ENCODE data around the gene GPATCH8.
A peak's percentile ranks its signal among the peaks of the same experiment; 100 is the strongest.
"Not testable (repeated sequence)": the region's sequence is repeated elsewhere in the genome, so short reads cannot be mapped to it uniquely, and the experiment has no call there.

Gene GPATCH8

DNA sequence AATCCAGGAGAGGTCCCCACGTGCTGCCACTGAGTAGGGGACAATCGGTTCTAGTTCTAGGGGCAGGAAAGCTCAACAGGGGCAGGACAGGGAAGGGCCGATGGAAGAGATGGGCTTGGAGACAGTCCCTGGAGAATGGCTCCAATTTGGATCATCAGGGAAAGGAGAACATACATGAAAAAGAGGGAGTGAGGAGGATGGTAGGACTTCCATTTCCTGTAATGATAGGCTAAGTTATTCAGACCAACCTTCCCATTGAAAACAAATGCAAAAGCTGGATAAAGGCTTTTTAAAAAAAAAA lies 20.4 kb upstream of the GPATCH8 start:
- DNase-seq, result no peak

DNA sequence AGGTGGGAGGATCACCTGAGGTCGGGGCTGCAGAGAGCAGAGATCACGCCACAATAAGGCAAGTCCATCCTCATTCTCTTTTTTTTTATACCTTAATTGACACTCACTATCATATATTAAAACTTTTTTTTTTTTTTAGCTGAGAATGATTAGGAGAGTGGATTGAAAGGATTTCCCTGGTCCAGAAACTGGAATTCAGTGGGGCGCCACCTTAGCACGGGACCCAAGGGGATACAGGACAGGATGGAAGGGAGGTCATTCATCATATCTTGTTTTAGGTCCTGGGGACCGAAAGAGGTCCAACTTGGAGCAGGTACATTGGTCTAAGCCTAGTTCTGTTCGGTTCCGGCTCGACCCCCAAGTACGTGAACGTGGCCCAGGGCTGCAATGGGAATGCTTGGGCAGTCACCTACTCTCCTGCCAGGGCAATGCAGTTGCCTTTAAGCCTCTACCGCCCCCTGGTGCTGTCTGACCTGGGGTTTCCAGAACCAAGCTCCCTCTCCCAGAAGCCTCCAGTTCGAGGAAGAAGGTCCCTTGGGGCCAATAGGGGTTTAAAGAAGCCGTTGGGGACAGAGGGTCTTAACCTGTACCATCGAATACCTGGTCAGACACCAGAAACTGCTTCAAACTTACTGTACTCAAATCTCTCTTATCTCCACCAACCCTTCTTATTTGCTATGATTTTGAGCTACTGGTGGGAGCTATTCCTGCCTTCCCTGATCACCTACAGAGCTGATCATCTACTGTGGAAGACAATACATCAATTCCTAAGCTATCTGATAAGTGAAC lies 19.9 kb upstream of the GPATCH8 start:
- peak; percentile 59 to 76 for DNase-seq

DNA sequence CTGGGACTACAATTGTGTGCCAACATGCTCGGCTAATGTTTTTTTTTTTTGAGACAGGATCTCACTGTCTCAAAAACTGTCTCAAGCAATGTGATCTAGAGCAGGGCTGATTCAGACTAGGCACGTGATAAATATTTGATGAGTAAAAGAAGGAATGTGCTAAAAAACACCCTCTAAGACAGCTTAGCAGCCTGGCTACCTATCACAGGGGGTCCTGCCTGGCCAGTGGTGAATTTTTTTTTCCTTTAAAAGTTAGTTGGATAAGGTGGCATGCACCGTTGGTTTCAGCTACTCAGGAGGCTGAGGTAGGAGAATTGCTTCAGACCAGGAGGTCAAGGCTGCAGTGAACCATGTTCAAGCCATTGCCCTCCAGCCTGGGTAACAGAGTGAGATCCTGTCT lies 14.8 kb upstream of the GPATCH8 start:
- no peak for DNase-seq

DNA sequence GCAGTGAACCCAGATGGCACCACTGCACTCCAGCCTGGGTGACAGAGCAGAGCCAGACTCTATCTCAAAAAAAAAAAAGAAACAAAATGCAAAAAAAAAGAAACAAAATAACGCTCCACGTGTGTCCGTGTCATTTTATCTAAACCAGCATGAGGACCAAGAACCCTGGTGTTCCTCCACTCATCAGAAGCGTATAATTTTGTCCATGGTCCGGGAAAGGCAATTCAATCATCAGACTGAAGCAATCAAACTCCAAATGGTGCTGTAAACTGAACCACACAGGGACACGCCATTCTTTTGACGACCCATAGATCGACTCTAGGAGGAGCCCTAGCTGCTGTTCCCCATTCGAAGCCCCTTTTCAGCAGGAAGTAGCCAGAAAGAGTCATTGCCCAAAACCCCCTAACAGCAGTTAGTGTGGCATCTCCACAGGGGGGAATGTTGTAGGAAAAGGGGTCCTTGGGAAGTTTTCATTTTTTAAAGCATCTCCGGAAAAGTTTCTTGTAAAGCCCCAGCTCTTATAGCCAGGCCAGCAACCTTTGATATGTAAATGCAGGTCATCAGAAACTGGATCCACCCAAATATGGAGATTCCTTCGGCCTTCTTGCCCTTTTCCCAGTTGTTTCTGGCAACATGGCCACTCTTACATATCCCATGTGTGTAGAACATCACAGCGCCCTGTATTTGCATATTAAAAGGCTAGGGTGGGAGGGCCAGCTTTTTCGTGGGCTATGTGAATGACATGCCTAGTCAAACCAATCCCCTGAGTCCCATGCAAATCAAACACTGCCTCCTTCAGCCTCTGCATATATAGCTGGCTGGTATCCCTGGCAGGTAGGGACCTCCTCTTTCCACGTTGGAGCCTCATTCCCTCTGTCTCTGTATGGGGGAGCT lies 8.3 kb upstream of the GPATCH8 start:
- peak; percentile 68 to 82 for DNase-seq

DNA sequence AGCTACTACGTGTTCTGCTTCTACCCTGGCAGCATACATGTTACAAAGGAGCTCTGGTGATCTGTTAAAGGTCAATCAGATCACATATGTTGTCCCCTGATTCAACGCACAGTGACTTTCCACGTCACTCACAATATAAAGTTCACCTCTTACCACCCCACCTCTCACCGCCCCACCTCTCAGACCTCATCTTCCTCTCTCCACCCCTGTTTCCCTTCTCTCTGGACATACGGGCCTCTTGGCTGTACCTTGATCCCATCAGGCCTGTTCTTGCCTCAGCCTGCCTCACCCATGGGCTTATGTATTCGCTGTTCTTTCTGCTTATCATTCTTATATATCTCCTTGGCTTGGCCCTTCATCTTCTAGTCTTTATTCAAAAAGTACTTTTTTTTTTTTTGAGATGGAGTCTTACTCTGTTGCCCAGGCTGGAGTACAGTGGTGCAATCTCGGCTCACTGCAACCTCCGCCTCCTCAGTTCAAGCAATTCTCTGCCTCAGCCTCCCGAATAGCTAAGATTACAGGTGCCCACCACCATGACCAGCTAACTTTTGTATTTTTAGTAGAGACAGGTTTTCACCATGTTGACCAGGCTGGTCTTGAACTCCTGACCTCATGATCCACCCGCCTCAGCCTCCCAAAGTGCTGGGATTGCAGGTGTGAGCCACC lies 3.9 kb upstream of the GPATCH8 start:
- DNase-seq, result not testable (repeated sequence)

DNA sequence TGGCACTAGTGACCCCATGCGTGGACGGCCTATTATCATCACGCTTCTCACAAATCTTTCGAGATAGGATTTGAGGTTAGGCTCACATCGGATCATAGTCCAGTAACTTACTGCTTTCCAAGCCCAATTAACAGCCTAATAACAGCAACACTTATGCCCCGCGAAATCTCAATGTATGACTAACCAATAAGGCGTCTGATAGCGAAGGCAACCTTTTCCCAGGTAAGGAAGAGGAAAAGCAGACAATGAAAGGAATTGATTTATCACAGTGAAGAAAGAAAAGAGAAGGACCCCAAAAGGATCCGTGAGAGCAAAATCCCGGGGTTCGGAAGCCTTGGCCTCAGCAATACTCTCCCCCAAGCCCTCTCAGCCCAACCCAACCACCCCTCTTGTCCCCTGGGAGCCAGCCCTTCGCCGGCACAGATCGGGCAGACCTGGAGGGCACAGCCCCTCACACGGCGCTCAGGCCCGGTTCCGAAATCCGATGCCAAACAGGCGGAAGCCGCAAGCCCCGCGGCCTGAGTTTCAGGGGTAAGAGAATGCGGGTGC lies 534 bp downstream of the GPATCH8 start:
- no peak for DNase-seq

DNA sequence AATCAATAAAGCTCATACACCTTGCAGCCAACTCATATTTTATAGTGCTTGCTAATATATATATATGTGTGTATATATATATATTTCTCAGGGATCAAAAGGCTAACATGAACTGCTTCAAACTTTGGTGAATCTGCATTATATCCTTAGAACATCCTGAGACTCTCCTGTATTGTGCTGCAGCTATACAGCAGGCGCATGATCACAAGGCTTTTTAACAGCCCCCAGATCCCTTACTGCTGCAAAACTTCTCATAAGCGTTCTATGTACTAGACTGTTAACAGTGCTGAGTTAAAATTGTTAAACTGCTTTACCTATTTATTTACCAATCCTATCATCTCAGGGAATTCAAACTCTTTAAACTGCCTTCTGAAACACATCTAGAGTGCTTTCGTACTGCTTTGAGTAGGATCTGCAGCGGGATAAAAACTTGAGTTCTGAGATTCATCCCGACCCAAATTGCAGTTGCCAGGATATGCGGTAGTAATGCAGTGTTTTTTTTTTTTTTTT lies 1.3 kb downstream of the GPATCH8 start:
- DNase-seq, result no peak

DNA sequence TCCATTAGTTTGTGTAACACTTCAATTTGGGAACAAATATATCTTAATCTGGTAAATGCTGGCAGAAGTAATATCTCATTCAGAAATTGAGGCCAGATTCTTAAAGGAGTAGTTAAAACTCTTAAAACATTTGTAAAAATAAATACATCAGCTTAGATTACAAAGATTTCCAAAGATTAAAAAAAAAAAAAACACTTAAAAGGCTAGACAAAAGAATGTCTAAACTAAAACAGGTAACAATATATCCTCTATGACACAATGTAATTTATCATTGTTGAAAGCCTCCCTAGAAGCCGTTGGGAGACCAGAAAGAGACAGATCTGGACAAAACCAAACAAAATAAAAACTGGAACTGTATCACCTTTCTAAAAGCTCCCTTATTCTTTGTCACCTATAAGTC lies 3.5 kb downstream of the GPATCH8 start:
- no peak for DNase-seq

DNA sequence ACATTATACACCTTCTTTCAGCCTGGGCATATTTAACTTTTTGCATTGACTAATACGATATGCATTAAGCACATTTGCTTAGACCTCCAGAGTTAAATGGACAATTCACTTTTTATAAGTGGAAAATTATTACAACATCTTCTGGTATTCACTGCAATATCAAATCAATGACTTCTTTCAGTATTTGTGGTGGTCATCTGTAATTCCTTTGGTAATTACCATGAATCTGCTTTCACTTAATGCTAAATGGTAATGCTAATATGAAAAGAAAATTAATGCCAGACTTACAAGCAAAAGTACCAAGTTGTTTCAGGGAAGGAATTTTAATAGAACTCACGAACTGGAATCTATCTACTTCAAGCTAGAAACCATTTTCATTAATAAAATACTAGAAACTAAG lies 6.4 kb downstream of the GPATCH8 start:
- DNase-seq, result no peak

DNA sequence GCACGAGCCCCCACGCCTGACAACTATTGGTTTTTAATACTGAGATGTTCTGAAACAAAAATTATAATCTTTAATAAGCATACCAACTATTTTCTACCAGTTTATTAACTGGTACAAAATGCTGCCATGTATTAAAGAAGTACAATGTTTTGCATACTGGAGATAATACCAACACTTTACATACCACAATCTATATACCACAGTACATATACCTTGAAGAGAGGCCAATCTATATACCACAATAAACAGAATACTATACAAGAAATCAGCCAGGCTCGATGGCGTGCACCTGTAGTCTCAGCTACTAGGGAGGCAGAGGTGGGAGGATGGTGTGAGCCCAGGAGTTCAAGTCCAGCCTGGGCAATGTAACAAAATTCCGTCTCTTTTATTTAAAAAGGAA lies 9.9 kb downstream of the GPATCH8 start:
- no peak for DNase-seq

DNA sequence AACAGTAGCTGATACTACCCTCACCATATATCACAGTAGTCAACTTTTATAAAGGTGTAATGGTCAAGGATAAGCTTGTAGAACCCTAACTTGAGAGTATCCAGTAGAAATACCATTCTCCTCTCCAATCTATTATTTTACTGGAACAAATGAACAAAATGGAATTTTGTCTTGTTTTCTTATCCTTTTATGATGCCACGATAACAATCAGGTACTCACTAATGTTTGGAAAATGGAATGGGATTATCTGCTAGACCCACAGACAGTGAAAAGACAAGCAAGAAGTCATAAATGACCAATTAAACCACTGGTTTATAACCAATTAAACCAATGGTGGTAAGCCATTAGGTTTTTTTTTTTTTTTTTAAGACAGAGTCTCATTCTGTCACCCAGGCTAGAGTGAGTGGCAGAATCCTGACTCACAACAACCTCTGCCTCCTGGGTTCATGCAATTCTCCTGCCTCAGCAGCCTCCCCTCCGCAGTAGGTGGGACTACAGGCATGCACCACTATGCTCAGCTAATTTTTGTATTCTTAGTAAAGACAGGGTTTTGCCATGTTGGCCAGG lies 10.4 kb downstream of the GPATCH8 start:
- DNase-seq, result no peak

DNA sequence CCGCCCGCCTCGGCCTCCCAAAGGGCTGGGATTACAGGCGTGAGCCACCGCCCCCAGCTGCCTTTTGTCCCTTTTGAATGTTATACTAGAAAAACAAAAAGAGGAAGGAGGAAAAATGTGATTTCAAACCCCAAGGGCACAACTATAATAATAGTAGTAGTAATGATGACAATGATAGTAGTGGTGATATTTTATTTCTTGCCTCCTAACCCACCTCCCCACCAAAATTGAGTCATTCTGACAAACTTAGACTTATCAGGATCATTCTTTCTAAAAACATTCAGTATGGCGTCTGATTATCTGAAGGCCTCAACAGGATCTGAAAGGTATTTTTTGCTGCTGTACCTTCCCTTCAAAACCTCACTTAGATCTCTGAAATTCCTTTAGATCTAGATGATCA lies 13.6 kb downstream of the GPATCH8 start:
- no peak for DNase-seq

DNA sequence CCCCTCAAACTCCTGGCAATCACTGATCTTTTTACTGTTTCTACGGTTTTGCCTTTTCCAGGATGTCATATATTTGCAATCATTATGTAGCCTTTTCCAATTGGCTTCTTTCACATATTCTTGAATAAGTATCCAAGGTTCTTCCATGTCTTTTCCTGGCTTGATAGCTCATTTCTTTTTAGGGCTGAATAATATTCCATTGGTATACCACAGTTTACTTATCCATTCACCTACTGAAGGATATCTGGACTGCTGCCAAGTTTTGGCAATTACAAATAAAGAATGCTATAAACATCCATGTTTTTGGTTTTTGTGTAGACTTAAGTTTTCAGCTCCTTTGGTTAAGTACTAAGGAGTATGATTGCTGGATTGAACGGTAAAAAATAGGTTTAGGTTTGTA lies 16.0 kb downstream of the GPATCH8 start:
- DNase-seq, result peak in 1 of 2 experiments; percentile 46

DNA sequence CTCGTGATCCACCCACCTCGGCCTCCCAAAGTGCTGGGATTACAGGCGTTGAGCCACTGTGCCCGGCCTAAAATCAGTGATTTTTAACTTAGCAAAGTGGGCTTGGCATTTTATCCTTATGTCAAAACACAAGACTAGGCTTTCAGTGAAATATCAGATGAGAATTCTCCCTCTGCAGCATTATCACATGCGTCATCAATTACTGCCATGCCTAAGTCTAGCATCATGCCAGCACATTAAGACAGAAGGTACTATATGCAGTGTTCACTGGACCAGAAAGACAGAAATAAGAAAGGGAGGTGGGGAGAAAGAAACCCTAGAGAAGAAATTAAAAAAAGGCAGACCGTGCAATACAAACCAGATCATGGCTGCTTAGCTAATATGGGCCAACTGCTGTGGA lies 29.8 kb downstream of the GPATCH8 start:
- no peak for DNase-seq

DNA sequence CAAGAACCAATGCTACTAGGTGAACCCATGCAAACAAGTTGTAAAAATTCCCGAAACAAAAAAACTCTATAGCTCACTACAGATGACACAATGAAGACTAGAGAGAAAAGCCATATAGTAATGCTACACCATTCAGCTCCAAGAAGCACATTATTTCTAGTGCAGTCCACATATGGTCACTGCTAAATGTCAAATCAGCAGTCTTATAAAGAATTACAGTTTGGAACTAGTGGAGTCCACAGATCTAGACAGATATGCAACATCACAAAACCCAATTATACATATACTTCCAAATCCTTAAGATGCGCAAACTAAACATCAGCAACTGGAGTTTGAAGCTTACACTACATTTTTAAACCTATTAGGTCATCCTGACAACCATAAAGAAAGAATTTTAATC lies 33.5 kb downstream of the GPATCH8 start:
- no peak for DNase-seq

DNA sequence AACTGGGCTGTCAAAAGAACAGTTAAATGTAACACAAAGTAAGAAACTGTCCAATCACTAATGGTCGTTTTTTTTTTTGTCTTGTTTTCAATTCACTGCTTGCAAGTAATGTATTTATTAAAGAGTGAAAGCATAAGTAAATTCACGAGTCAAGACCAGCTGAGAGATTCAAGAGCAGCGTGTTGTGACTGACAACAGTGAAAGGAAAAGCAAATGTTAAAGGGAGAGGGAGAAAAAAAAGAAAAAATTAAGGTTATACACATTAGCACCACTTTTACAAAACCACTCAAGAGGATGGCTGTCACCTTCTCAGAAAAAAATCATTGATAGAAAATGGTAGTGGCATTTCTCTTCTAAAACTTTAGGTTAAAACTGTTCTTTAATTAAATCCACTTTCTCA lies 36.1 kb downstream of the GPATCH8 start:
- no peak for DNase-seq

DNA sequence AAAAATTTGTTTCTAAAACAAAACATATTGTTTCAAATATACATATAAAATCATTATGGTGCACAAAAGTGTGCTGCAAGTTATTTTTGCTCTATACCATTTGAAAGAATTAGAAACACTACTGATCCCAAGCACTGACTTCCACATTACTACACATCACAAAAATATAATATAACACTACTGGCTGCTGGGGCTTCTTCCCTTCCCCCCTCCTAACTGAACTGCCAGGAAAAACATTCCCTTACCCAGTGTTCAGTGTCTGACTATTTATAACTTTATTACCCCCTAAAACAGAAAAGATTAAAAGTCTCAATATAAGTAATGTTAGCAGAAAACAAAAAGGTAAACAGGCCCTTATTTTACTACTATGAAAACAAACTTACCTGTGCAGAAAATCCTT lies 36.9 kb downstream of the GPATCH8 start:
- no peak for DNase-seq

DNA sequence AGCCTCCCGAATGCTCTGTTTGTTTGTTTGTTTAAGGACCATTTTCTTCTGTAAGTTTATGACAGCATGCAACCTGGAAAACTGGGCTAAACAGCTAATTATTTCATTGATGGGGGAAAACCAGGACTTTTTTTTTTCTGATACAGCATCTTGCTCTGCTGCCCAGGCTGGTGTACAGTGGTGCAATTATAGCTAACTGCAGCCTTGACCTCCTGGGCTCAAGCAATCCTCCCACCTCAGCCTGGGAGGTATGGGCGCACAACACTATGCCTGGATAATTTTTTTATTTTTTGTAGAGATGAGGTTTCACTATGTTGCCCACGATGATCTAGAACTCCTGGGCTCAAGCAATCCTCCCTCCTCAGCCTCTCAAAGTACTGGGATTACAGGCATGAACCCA lies 37.3 kb downstream of the GPATCH8 start:
- no peak for DNase-seq

DNA sequence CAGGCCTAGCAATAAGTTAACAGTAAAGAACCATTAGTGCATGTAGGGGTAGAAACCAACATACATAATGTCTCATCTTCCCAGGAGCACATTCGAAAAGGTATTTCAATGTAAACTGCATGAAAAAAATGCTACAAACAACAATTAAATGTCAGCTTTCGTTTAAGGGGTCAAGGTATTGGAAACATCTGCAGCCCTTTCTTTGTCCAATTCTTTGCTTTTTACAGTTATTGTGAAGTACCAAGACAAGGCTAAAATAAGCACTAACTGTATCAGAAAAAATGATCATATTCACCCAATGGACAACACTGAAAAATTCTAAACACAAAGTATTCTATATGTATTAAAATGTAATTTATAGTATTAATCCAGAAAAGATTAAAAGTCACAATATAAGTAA lies 37.9 kb downstream of the GPATCH8 start:
- no peak for DNase-seq

DNA sequence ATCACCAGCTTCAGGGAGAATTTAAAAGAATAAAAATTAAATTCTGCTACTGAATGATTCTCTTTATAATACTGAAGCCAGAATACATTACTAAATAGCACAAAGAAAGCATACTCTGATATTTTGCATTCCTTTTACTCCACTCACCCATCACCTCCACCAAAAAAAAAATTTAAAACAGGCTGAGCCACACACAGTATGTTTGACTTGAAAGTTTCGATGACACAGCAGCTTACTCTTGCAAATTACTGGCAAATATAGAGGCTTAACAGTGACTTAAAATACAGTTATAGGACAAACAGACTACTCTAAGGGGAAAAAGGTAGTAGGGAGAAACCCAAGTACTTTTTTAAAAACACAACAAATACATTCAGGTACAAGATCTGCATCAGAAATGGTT lies 39.2 kb downstream of the GPATCH8 start:
- DNase-seq, result no peak

DNA sequence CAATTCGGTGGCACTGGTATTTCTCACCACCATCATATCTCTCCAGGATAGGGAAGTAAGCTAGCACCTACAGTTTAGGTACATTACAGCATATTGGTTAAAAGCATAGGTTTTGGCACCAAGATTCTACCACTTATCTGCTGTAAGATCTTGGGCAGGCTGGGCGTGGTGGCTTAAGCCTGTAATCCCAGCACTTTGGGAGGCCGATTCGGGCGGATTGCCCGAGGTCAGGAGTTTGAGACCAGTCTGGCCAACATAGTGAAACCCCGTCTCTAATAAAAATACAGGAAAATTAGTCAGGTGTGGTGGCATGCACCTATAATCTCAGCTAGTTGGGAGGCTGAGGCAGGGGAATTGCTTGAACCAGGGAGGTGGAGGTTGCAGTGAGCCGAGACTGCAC lies 51.4 kb downstream of the GPATCH8 start:
- no peak for DNase-seq

DNA sequence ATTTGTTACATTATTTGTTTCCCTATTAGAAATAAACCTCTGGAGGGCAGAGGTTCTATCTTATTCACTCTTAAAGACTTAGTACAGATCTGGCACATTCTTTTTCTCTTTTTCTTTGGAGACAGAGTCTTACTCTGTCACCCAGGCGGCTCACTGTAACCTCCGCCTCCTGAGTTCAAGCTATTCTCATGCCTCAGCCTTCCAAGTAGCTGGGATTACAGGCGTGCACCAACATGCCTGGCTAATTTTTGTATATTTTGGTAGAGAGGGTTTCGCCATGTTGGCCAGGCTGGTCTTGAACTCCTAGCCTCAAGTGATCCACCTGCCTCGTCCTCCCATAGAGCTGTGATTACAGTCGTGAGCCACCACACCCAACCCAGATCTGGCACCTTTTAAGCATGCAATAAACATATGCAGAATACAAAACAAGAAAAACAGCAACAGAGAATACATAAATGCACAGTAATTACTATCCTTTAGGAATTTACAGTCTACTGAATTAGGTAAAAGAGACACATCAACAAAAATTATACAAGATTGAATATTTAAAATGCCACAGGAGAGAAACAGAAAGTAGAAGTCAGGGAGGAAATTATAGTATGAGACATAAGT lies 52.1 kb downstream of the GPATCH8 start:
- DNase-seq, result no peak

DNA sequence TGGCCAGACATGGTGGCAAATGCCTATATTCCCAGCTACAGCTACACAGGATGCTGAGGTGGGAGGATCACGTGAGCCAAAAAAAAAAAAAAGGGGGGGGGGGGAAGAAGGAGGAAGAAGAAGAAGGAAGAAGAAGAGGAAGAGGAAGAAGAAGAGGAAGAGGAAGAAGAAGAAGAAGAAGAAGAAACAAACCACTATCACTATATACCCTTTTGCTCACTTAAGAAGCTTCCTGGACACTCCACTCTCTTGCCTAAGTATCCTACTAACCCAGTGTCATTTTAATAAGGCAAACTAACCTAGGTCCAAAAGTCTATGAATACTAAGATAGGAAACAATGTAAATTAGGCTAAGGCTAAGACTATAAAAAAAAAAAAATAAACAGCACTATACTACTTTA lies 54.8 kb downstream of the GPATCH8 start:
- DNase-seq, result no peak
